DMS114 treated with DMSO at 0.1 percent for 48 hours (cell line): ENCODE data around the gene KIF9.
"Not testable (repeated sequence)": the region's sequence is repeated elsewhere in the genome, so short reads cannot be mapped to it uniquely, and the experiment has no call there.

Experiments used
- DNase-seq: peaks from one replicate; lab custom pipeline; 2025; ENCODE audit not compliant: unreplicated experiment; lab: John Stamatoyannopoulos, UW

Gene KIF9

DNA sequence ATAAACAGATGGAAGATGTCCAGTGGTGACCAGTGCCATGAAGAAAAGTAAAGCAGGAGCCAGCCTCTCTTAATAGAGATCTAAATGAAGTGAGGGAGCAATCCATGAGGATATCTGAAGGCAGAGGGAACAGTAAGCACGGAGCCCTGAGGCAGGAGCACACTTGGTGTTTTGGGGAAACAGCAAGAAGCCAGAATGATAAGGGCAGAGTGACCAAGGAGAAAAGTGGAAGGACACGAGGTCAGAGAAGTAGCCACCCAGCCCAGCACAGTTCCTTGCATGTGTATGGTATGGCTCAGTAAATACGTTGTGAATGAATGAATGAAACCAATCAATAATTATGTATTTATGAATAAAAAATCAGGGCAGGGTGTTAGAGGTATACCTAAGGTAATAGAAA is 11.8 kb upstream of the KIF9 start:
- no peak for DNase-seq

DNA sequence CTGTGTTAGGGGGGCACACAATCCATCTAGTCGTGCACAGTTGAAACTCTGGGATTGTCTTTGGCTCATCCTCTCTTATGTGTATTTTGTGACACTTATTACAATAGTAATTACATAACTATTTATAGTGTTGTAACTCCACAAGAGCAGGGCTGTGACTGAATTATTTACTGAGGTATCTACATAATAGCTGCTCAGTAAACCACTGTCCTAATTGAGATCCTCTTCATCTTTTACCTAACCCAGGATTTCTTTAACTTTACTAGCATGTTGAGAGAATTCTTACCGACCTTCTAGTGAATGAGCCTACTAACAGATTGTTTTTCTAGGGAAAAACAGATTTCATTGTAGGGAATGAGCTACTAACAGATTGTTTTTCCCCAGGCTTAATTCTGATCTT is 11.2 kb upstream of the KIF9 start:
- no peak for DNase-seq

DNA sequence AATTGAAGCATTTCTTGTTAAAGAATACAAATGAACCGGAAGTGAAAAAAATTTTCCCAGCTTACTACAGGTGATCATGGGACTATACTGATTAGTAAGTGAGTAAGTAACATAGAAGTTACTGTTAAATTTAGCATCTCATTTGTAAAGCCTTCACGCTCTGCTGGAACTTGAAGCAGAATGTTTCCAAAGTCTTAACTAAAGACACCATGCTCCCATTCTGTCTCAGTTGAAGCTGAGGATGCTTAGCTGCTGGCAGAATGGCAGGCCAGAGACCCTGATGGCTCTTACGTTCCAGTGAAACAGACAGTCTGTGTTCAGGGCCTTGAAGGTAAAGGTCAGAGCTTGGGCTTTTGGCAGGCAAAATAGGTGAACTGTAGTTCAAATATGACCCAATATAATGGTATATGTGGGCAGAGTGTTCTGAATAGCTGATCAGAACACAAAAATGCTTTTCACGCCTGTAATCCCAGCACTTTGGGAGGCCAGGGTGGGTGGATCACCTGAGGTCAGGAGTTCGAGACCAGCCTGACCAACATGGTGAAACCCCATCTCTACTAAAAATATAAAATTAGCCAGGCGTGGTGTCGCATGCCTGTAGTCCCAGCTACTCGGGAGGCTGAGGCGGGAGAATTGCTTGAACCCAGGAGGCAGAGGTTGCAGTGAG is 9.3 kb upstream of the KIF9 start:
- not testable (repeated sequence) for DNase-seq

DNA sequence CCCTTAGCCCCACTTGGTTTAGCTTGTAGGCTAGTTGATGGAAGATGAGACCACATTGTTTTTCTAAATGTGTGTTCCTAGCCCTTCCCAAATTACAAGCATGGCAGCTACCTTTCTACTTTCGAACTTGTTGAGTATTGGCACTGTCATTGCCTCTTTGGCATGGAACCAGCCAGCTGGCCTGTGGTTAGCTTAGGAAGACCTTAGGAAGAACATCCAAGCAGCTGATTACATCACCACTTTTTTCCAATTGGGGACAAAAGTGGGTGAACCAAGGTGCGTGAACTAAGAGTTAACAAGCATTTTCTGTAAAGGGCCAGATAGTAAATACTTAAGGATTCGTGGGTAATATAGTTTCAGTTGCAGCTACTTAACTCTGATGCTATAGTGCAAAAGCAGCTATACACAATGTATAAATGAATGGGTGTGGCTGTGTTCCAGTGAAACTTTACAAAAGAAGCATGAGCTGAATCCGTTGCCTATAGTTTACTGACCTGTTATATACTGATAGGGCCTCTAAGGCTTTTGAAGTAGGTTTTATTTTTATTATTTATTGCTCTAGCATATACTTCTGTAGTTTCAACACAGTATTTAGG is 8.7 kb upstream of the KIF9 start:
- DNase-seq = no peak

DNA sequence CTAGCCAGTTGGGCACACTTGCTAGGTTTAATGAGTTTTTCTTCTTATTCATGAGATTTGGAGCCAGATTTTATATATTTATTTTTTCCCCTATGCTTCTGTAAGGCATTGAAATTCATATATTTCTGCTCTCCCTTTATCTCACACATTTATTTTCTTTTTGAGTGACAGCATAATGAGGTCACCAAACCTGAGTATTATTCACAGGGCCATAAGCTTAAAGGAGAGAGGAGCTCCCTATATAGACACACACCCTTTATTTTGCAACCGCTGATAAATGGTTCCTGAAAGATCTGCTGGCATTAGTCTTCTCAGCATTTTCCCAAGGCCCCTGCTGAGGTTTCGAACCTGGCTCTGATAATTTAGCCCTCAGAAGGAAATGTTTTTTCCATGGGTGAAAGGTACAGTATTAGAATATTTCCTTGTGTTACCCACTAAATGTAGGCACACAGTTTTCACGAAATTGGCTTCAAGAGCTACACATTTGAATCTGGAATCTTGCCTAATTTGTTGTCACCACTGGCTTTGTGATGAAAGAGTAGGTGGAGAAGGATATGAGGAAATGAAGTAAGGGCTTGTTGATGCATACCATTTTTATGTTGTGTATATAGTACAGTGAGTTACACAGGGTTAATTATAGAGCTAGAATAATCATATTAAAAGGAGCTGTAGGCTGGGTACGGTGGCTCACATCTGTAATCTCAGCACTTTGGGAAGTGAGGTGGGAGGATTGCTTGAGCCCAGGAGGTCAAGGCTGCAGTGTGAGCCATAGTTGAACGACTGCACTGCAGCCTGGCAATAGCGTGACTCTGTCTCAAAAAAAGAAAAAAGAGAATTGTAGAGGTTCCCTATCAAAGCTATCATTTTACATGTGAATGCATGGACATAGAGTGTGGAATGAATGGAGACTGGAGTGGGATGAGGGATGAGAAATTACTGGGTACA is 6.6 kb upstream of the KIF9 start:
- no peak for DNase-seq

DNA sequence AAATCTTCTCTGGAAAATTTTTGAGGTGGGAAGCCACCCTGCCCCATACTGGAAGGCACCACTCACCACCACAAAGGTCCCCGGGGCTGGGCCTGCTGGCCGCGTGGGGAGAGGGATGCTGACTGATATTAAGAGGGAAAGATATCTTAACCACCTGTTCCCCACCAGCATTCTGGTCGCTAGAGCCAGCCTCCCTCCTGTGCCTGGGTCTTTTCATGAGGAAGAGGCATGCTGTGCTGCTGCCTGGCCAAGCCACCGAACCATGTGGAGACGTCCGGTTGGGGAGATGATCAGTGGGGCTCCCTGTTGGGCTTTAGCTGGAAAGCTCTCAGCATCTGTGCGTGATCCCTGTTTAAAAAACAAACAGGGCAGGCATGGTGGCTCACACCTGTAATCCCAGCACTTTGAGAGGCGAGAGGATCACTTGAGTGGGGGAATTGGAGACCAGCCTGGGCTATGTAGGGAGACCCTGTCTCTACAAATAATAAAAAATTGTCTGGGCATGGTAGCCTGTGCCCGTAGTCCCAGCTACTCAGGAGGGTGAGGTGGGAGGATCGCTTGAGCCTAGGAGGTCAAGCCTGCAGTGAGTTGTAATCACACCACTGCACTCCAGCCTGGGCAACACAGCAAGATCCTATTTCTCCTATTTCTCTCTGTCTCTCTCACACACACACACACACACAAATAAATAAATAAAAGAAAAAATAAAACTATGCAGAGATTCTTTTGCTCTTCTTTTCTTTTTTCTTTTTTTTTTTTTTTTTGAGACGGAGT is 1.2 kb upstream of the KIF9 start:
- no peak for DNase-seq

DNA sequence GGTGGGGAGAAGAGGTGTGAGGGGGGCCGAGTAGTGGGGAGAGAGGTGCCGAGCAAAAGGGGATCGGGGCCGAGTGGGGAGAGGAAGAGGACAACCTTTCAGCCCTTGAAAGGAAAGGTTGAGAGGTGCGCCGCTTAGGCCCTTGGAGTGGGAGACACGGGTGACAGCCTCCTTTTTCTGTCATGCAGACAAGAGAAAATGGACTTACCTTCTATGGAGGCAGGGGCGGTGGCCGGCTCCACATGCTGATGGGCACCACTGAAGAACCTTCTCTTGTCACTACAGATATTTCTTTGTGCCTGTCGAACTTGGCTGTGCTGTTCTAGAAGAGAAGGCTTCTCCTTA is 566 bp upstream of the KIF9 start:
- no peak for DNase-seq

DNA sequence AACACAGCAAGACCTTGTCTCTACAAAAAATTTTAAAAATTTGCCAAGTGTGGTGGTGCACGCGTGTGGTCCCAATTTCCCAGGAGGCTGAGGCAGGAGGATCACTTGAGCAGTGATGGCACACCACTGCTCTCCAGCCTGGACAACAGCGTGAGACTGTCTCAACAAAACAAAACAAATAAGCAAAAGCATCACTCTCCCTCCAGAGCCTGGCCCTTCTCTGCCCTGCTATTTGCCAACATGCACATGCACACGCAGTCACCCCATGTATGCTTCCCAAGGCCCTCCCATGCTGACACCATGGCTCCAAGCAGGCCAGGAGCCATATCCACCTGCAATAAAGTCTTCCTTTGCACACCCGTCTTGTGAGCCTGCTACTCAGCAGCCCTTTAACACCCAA is 2.1 kb downstream of the KIF9 start:
- DNase-seq = no peak

DNA sequence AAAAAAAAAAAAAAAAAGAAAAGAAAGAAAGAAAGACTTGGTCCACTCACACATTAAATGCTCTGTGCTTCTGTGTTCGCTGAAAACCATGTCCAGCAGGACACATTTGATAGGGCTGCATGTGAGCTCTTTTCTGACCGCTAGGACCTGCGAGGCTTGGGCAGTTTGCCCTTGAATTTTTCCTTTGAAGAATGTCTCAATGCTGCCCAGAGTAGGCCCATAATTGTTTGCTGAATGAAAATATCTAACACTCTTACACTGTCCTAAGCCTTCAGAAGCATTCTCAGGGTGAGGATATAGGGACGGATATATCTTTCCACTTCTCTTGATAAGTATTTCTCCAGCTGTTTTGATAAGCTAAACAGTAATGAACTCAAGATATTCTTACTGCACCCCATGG is 6.0 kb downstream of the KIF9 start:
- no peak for DNase-seq

DNA sequence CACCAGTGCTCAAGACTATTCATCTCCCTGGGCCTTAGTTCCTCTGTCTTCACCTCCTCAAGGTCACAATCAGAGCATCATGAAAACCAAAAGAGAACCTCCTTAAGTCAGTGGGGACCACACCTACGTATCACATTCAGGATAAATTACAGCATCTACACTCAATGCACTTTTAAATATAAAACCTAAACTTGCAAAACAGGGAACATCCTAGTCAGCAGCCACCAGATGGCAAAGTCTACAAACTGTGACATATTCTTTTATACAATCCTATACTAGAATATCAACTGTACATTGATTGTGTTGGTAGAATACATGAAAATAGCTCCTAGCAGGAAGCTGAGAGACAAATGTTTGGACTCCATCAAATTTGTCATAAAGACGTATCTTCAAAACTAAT is 7.9 kb downstream of the KIF9 start:
- no peak for DNase-seq

DNA sequence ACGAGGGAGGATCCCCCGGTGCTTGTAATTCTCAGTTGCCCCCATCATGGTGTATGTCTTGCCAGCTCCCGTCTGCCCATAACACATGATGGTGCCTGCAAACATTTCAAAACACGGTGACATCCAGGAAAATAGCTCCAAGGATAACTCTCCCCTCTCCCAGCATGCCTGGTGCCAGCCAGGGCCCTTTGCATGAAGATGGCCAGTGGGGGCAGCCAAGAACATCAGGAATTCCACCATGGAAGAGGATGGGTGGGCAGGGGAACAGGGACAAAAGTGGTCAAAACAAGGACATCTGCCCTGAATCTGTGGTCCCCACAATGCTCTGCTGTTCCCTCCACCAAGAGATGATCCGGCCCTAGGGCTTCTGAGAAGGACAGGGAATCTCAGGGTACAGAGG is 9.0 kb downstream of the KIF9 start:
- DNase-seq = no peak

DNA sequence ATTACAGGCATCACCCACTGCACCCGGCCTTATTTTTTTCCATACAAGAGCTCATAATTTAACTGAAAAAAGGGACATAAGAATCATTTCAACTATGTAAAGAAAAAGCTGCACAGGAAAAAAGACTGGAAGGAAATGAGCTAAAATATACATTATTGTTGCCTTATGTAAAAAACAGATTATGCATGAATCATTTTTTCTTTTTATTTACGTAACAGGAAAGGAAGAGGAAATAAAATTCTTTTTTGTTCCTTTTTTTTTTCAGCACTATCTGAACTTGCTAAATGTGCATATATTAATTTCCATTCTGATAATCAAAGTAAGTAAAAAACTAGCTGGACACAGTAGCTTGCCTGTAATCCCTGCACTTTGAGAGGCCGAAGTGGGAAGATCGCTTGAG is 12.1 kb downstream of the KIF9 start:
- no peak for DNase-seq

DNA sequence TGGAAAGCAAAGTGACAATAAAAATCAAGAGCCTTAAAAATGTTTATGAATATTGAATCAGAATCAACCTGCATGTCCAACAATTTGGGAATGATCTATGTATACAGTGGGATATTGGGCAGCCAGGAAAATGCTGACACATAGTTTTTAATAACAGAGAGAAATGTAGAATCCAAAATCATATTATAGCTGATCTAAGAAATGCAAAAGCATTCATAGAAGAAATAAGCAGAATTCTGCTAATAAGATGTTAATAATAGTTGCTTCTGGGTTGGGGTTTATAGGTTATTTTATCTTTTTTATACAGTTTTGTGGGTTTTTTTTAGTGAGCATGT is 15.1 kb downstream of the KIF9 start:
- no peak for DNase-seq

DNA sequence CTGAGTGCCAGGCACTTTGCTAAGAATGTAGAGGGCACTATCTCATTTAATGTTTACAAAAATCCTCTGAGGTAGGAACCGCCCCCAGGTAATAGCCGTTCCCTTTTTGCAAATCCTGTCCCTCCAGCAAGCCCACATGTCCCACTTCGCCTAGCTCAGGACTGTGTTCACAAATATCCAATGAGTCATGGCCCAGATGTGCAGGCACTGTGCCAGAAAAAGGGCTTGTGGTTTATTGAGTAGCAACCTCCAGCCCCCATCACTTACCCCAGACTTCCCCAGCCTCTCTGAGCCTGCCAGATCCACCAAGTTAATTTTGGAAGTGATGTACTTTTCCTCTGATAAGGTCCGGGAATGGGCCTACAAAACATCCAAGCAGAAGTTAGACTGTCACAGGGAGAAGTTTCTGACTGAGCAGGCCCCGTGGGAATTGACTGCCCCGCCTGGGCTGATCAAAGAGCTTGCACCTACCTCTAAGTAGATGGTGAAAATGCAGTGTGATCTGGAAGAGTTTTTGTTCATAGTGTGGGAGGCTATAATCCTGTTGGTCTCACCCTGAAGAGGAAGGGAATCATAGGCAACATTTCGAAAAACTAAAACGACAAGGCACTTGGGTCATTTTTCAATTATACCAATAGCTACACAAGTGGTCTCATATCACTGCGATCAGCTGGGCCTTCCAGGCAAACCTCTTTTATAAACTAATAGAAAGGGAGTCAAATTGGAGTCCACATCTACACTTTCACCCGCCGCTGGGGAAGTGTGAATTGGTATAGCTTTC is 15.7 kb downstream of the KIF9 start:
- DNase-seq = no peak

DNA sequence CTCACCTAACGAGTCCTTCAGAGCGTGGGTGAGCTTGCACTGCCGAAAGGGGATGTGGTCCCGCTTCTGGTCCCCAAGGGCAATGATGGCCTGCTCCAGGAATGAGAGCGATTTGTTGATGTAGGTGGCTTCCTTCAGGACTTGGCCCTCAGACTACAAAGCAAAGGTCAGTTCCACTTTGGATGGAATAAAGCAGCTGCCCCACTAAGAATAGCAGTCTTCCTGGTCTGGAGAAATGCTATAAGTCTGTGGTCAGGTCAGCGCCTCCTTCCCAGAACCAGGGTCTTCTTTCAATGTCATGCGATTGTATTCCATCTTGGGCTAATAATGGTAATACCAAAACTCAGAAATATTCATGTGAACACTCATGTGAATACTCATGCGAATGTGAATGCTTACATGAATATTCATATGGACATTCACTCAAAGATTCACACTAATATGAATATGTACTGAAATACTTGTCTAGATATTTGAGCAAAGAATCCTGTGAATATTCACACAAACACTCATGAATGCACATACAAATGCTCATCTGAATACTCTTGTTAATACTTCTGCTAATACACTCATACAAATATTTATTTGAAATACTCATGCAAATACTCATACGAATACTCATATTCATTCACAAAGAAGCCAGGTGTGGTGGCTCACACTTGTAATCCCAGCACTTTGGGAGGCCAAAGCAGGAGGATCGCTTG is 16.7 kb downstream of the KIF9 start:
- no peak for DNase-seq

DNA sequence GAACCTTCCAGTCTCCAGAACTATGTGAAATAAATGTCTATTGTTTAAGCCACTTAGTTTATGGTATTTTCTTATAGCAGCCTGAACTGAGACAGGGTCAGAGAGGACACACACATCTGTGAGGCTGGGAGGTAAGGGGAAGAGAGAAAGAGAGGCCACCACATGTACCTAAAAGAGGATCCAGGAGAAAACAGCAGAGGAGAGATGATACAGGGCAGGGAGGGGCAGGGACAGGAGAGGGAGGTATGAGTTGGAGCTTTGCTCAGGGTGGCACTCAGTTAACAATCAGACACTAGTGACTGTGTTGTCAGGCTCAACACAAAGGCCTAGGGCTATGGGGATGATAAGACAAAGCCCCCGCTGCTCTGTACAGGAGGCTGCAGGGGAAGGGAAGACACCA is 17.6 kb downstream of the KIF9 start:
- DNase-seq = no peak

DNA sequence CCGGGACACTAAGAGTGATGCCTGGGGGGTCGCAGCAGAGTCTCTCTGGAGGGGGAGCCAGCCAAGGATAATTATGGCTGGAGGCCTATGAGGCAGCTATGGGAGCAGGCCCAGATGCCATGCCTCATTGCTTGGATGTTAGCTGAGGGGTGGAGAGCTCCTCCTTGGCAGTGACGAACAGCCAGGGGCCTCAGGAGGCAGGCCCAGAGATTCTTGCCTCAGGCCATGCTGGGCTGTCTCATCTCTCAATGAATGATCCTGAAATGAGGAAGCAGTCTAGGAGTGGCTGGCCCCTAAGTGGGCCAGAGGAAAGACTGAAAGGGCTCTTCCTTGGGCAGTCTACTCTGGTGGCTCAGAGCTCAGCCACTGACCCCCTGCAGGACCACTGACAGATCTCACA is 21.3 kb downstream of the KIF9 start:
- DNase-seq = no peak

DNA sequence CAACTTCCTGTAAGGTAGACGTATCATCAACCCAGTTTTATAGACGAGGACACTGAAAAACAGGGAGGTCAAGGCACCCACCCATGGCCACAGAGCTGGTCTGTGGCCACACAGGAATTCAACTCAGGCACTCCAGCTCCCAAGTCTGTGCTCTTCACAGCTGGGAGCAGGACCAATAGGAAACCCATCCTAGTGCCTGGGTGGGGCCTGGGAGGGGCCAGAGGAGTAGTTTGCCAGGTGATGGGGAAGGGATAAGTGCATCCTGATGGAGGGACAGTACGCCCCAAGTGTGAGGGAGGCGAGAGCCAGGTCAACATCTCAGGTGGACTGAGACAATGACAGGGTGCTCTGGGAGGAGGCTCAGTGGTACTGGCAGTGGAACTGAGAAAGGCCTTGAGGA is 22.0 kb downstream of the KIF9 start:
- no peak for DNase-seq

DNA sequence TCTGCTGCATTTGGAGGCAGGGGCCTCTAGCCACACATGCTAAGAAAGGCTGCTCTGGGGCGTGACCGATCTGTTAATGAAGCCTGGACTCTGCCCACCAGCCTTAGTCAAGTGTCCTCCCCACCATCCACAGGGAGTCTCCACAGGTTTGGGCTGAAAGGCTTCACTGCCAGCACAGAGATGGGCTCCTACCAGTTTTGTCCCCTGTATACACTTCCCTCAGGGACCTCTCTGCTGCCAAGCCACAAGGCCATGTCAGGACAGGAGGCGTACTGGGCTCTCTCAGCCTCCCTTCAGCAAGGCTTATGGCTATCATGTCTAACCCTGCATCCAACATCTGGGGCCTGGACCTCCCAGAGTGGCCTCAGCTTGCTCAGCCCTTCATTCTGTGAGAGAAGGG is 23.5 kb downstream of the KIF9 start:
- no peak for DNase-seq

DNA sequence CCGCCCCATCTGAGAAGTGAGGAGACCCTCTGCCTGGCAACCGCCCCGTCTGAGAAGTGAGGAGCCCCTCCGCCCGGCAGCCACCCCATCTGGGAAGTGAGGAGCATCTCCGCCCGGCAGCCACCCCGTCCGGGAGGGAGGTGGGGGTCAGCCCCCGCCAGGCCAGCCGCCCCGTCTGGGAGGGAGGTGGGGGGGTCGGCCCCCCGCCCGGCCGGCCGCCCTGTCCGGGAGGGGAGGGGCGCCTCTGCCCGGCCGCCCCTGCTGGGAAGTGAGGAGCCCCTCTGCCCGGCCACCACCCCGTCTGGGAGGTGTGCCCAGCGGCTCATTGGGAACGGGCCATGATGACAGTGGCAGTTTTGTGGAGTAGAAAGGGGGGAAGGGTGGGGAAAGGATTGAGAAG is 26.3 kb downstream of the KIF9 start:
- not testable (repeated sequence) for DNase-seq
